CD4-positive, alpha-beta T cell treated with Interleukin-21 for 1 hour (primary cell): Measurements from ENCODE around the gene LEMD1.

ENCODE experiments used
- DNase-seq: peaks from one replicate; pipeline ENCODE4 v3.0.0-alpha.2; 2020

Gene LEMD1, protein sequence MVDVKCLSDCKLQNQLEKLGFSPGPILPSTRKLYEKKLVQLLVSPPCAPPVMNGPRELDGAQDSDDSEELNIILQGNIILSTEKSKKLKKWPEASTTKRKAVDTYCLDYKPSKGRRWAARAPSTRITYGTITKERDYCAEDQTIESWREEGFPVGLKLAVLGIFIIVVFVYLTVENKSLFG

GRCh38 chr1:205421798-205422197, at the start of gene LEMD1:
Gene LEMD1 (minus strand): TSS chr1:205422056. CDS start chr1:205420536, 1,520 bp downstream.
- DNase-seq, result no peak

DNA sequence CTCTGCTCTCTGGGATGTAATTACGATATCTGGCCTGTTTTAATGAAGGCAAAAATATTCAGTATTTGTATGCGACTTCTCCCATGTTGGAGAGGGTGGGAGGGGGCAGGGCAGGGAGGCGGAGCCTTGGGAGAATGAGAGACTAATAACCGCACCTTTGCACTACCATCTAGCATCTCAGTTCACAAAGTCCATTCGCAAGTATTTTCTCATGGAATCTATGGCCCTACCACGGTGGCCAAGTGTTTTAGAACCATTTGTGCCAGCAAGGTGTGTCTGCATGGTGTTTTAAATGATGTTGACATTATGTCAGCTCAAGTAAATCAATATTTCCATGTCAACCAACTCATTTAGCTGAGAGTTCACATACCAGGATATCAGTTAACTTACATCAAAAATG, 48.3 kb upstream of the LEMD1 start:
- no peak for DNase-seq

- no peak for DNase-seq
Measured at GRCh38 chr1:205466595-205467220, 44.9 kb upstream of the LEMD1 start.

- DNase-seq, result no peak
Measured at GRCh38 chr1:205465392-205465791, 43.5 kb upstream of the LEMD1 start.

GRCh38 chr1:205458777-205459566, 37.1 kb upstream of the LEMD1 start:
- DNase-seq, result peak; percentile 24

DNA sequence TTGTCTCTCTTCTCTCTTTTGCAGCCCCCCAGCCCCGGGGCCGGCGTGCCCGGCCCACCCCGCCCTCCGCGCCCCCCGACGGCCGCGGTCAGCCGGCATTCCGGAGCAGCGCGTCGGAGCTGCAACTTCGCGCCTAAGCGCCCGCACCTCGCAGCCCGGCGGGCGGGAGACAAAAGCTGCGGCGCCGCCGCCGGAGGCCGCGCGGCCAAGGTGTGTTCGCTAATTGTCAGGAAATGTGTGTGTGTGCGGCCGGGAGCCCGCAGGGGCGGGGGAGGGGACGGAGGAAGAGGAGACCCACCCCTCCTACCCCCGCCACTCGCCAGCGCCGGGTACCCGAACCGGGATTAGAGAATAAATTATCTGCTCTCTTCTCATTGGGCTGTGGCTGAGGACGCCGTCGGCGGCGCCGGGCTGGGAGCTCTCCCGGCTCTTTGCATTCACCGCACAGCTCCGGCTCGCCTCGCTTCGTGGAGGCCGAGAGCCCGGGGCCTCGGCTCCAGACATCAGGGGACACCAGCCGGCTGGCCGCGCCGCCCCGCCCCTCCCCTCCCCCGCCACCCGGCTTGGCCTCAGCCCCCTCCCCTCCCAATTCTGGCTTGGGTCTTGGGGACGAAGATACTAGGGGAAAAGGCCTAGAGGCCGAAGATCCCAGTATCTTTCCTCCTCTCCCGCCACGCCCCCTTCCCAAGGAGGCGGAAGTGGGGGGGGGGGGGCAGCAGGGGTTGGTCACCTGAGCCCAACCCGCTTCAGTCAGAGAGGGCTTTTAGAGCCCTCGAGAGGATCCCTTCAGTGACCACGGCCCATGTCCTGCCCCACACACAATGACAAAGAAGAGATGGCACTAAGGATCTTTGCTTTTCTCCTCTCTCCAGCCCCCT, 35.3 kb upstream of the LEMD1 start:
- peak; percentile 4 for DNase-seq

DNA sequence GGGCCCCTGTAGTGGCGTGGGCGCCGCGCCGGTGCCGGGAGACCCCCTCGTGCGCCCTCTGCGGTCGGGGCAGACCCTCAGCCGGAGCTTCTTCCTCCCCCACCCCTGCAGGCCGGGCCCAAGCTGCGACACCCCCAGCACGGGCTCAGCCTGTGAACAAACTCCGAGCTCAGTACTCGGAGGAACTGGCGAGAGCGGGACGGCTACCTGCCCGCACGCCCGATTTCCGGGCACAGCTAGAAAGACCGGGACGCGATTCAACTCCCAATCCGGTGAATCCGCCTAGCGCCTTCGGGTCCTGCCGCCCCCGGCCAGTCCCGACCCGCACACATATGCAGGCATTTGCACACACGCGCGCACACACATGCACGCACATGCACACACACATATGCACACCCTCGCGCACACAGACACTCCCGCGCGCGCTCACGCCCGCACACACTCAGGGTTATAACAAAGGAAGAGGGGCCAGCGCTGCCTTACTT, 34.6 kb upstream of the LEMD1 start:
- no peak for DNase-seq

DNA sequence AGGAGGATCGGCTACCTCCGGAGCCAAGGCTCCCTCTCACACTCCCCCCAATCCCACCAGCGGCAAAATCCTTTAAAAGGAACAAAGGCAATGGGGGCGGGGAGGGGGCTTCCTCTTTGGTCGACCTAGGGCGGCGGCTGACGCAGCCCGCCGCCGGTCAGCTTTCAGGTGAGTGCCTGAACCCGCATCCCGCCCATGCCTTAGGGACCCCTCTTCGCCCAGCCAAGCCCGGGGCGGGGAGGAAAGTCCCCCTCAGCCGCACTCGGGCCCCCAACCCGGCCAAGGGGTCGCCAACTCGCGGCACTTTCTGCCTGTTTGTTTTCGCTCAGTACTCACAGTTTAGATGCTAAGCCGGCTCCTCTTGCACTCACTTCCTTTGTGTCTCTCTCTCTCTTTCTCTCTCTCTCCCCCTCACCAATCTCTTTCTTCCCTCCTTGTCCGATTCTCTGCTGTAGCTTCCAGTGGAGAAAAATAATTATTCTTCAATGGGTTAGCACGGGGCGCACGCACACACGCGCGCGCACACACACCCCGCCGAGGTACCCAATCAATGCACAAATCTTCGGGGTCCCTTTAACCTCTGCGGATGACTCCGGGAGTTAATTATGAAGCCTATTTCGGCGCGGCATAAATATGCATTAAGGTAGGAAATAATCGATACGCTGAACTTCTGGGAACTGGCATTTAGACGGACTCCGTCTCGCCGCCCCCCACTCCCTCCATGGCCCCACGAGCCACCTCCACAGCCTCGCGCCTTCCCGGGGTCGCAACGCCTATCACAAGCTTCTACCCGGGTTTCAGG, 33.9 kb upstream of the LEMD1 start, which contains the start of gene BLACAT1:
Gene BLACAT1 (minus strand): TSS at position 465 of the 802 bp plus-strand sequence.
- DNase-seq, result no peak

GRCh38 chr1:205454903-205455335, 33.1 kb upstream of the LEMD1 start:
- no peak for DNase-seq

GRCh38 chr1:205453466-205453865, 31.6 kb upstream of the LEMD1 start:
- no peak for DNase-seq

DNA sequence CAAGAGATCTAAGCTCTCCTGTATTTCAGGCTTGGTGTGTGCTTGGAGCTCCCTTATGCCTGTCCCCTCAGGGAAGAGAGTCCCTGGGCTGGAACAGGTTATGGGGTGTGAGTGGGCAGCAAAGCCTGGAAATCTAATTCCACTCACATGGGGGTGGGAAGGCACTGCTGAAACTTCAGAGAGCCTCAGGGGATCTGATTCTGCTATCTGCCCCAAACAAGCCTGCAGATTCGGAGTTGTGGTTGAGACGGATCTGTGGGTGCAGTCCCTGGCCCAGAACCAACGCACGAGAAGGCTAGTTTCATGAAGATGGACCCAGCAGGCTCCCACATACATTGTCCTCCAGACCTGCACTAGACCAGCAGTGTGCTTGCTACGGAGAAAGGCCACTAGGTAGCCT, 31.1 kb upstream of the LEMD1 start:
- no peak for DNase-seq

- DNase-seq, result no peak
Measured at GRCh38 chr1:205452364-205452763, 30.5 kb upstream of the LEMD1 start.

DNA sequence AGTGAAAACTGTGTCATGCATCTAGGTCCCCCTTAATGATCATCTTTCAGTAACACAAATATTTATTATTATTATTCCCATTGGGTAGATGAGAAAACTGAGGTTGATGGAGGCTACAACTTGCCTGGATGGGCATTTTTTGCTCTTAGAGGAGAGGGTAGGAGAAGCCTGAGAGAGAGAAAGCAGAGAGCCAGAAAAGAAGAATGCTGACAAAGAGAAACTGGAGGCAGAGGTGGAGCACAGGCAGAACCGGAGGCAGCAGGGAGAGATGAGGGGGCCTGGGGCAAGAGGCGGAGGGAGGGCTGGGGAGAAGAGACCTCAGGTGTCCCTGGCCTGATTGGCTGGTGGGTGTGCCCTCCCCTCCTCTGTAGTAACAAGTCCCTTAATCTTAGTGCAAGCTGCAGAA, 29.9 kb upstream of the LEMD1 start:
- DNase-seq, result no peak

GRCh38 chr1:205451202-205451601, 29.3 kb upstream of the LEMD1 start:
- DNase-seq, result no peak

DNA sequence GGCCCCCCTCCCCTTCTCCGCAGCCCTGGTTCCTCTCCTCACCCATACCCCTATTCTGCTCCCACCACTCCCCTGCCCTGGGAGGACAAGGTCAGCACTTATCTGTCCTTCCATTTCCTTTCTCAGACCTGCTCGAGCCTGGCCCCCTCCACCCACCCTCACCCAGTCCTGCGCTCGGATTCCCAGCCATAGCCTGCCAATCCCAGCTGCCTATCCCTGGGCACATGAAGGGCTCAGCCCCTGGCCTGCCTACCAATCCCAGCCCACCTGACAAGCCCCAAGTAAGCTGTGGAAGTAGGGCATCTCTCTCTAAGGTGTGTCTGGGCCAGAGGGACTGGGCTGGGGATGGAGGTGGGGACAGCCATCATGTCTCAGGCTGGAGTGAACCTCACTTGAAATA, 28.6 kb upstream of the LEMD1 start:
- no peak for DNase-seq

GRCh38 chr1:205449750-205450443, 28.0 kb upstream of the LEMD1 start:
- no peak for DNase-seq

DNA sequence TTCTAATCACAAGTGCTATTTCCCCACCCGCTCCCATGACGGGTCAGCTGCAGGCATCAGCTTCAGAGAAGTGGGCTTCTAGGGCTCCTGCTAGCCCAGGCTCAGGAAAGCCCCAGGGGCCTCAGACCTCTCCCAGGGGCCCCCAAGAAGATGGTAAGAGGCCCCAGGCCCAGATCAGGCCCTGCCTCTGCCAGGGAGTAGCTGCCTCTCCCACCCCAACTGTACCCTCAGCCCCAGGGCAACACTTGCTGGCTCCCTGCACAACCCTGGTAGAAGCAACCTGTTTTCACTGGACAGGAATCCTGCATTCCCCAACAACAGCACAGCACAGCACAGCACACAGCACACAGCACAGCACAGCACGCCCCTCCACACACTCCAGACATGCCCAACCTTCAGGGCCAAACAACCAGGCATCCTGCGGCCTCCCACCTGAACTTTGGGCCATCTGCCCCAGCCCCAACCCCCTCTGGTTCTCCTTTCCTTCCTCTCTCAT, 27.4 kb upstream of the LEMD1 start:
- DNase-seq, result no peak

GRCh38 chr1:205448540-205449253, 26.8 kb upstream of the LEMD1 start:
- no peak for DNase-seq

DNA sequence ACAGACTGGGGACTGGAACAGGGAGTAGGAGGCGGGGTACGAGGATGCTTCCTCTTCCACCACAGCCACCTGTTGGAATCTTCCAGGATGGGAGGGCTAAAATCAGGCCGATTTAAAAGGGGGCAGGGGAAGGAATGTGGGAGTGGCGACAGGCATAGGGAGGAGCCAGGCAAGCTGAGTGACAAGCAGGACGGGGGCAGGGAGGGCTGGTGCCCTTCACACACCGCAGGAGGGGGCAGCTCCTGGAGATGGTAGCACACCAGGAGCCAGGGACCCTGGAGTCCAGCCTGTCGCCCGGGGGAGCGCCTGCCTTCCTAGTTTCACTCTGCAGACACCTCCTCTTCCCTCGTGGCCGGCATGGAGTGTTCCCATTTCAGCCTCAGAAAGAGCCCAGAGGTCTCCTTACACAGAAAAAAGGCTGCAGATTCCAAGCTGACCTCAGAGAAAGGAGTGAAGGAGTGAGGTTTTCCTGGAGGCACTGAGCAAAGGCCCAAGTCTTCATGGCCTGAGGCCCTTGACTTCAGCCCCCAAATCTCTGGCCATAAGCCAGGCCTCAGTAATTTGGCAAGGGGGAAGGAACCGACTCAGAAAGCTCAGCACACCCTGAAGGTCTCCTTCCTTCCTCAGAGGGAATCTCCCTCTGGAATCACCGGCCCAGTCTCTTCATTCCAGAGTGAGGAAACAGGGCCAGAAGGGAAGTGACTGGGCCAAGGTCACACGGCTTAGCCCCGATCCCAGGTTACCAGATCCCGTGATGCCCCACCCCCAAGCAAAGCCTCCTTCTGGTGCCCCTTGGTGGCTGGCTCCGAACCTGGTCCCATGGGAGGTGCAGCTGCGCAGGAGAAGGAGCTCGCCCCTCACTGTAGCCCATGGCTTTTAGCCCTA, 25.8 kb upstream of the LEMD1 start:
- no peak for DNase-seq
